Liver (tissue), 9 donors: ENCODE measurements around the gene PHTF2. TPM values are rescaled to one million over a fixed set of nuclear protein-coding genes. Genes with fewer than 3 reads are reported as not detected.
A peak's percentile ranks its signal among the peaks of the same experiment; 100 is the strongest.

Experiments used
- DNase-seq: peaks from one replicate; pipeline ENCODE4 v3.0.0-alpha.2; 2017; ENCODE audit warnings: low spot score
- H3K27ac ChIP-seq, 2 donors: one replicate each; pipeline ENCODE4 v1.7.0; 2013; ENCODE audit warnings: inconsistent platforms in 2 of 2, low read length in 2 of 2, control low read depth in 1 of 2, low read depth in 1 of 2, mild to moderate bottlenecking in 1 of 2
- H3K27me3 ChIP-seq, 4 donors: one replicate each; pipeline versions ENCODE4 v1.6.1 to v1.7.0; 2013; ENCODE audit warnings: low read length in 3 of 4, inconsistent platforms in 1 of 4, mild to moderate bottlenecking in 1 of 4, moderate library complexity in 1 of 4; ENCODE audit not compliant: control insufficient read depth in 4 of 4, insufficient read depth in 4 of 4
- H3K36me3 ChIP-seq, 4 donors: one replicate each; pipeline versions ENCODE4 v1.6.1 to v1.7.0; 2013; ENCODE audit warnings: low read length in 3 of 4, mild to moderate bottlenecking in 3 of 4, low read depth in 1 of 4, moderate library complexity in 1 of 4; ENCODE audit not compliant: control insufficient read depth in 4 of 4, insufficient read depth in 3 of 4
- H3K4me1 ChIP-seq, 4 donors: one replicate each; pipeline versions ENCODE4 v1.6.1 to v1.7.0; 2013; ENCODE audit warnings: low read length in 3 of 4, mild to moderate bottlenecking in 3 of 4, moderate library complexity in 1 of 4; ENCODE audit not compliant: control insufficient read depth in 4 of 4, insufficient read depth in 4 of 4
- H3K4me3 ChIP-seq, 3 donors: one replicate each; pipeline versions ENCODE4 v1.6.1 to v1.7.0; 2013; ENCODE audit warnings: low read length in 3 of 3, control low read depth in 1 of 3, low read depth in 1 of 3, mild to moderate bottlenecking in 1 of 3
- H3K9ac ChIP-seq, 2 donors: one replicate each; pipeline ENCODE4 v1.7.0; 2013; ENCODE audit warnings: low read length in 2 of 2, mild to moderate bottlenecking in 2 of 2, moderate library complexity in 2 of 2, control low read depth in 1 of 2, low read depth in 1 of 2
- H3K9me3 ChIP-seq, 4 donors: one replicate each; pipeline versions ENCODE4 v1.6.1 to v1.7.0; 2013; ENCODE audit warnings: low read length in 3 of 4; ENCODE audit not compliant: control insufficient read depth in 4 of 4
- EGR1 ChIP-seq, 2 donors: IDR thresholded peaks; 2 replicates each; pipeline ENCODE4 v1.6.1; 2016 to 2018; ENCODE audit warnings: antibody characterized with exemption in 2 of 2, low read depth in 2 of 2
- FOXA1 ChIP-seq: IDR thresholded peaks from 2 replicates; pipeline ENCODE4 v1.6.1; 2016; ENCODE audit warnings: antibody characterized with exemption
- FOXA2 ChIP-seq: IDR thresholded peaks from 2 replicates; pipeline ENCODE4 v1.6.1; 2016; ENCODE audit warnings: antibody characterized with exemption
- GABPA ChIP-seq, 2 donors: IDR thresholded peaks in 1 of 2; conservative IDR thresholded peaks in 1 of 2; 2 replicates each; pipeline ENCODE4 v1.6.1; 2016; ENCODE audit warnings: antibody characterized with exemption in 2 of 2, mild to moderate bottlenecking in 1 of 2, moderate library complexity in 1 of 2
- HNF4A ChIP-seq, 2 donors: conservative IDR thresholded peaks; 2 replicates each; pipeline ENCODE4 v1.6.1; 2016; ENCODE audit warnings: antibody characterized with exemption in 2 of 2, mild to moderate bottlenecking in 2 of 2
- HNF4G ChIP-seq: IDR thresholded peaks from 2 replicates; pipeline ENCODE4 v1.6.1; 2016; ENCODE audit warnings: antibody characterized with exemption
- JUND ChIP-seq, 2 donors: IDR thresholded peaks; 2 replicates each; pipeline ENCODE4 v1.6.1; 2016; ENCODE audit warnings: antibody characterized with exemption in 2 of 2
- NR2F2 ChIP-seq: IDR thresholded peaks from 2 replicates; pipeline ENCODE4 v1.6.1; 2016; ENCODE audit warnings: antibody characterized with exemption
- RAD21 ChIP-seq, 2 donors: IDR thresholded peaks; 2 replicates each; pipeline ENCODE4 v1.6.1; 2016; ENCODE audit warnings: antibody characterized with exemption in 2 of 2, mild to moderate bottlenecking in 2 of 2
- RXRA ChIP-seq, 2 donors: IDR thresholded peaks; 2 replicates each; pipeline ENCODE4 v1.6.1; 2017 to 2018; ENCODE audit warnings: antibody characterized with exemption in 2 of 2, mild to moderate bottlenecking in 1 of 2
- SP1 ChIP-seq: IDR thresholded peaks from 2 replicates; pipeline ENCODE4 v1.6.1; 2018; ENCODE audit warnings: antibody characterized with exemption, mild to moderate bottlenecking
- TAF1 ChIP-seq: conservative IDR thresholded peaks from 2 replicates; pipeline ENCODE4 v1.6.1; 2016; ENCODE audit warnings: antibody characterized with exemption, mild to moderate bottlenecking
- YY1 ChIP-seq: IDR thresholded peaks from 2 replicates; pipeline ENCODE4 v1.6.1; 2016; ENCODE audit warnings: antibody characterized with exemption, mild to moderate bottlenecking
- WGBS: extraction: QIAGEN DNeasy Blood & Tissue Kit; methylation state at CpG from one replicate; pipeline ENCODE4 v1.1.7; 2013; 5-methylcytosine and 5-hydroxymethylcytosine counted together
- polyA plus RNA-seq, 2 donors: library from polyadenylated mRNA; stranded (reverse) in 1 of 2; unstranded in 1 of 2; fragments of 200-250 nt in 1 of 2; fragments of >200 nt in 1 of 2; fragmentation: Nextera tagmentation in 1 of 2; extraction: Ambion mirVana in 1 of 2; gene quantifications; one replicate each; pipeline versions ENCODE4 v1.2.1 to v1.2.3, GENCODE V29; 2013 to 2015
- total RNA-seq, 2 donors: library from RNA; depleted of rRNA; stranded (reverse); fragments of >200 nt; gene quantifications; one replicate each; pipeline ENCODE4 v1.2.3, GENCODE V29; 2014
- TF ChIP-seq, protein P1 (sequence below): IDR thresholded peaks from 2 replicates; pipeline ENCODE4 v1.6.1; 2016; ENCODE audit warnings: antibody characterized with exemption, mild to moderate bottlenecking
- TF ChIP-seq, protein P2 (sequence below): fragments of 150-350 bp; IDR thresholded peaks from 2 replicates; pipeline ENCODE4 v1.5.1; 2017; ENCODE audit warnings: improper control_type of control experiment, low read depth, low read length; ENCODE audit not compliant: missing input control
- TF ChIP-seq, protein P3 (sequence below): IDR thresholded peaks from 2 replicates; pipeline ENCODE4 v1.6.1; 2016; ENCODE audit warnings: antibody characterized with exemption
- TF ChIP-seq, protein P4 (sequence below): IDR thresholded peaks from 2 replicates; pipeline ENCODE4 v1.6.1; 2016; ENCODE audit warnings: antibody characterized with exemption
- TF ChIP-seq, protein P5 (sequence below): IDR thresholded peaks from 2 replicates; pipeline ENCODE4 v1.6.1; 2016; ENCODE audit warnings: antibody characterized with exemption
- donor health status: healthy.
- donor health status: healthy.
- donor health status: healthy.
- donor health status: healthy.
- donor health status: healthy.

PHTF2 gene
- total and polyA plus RNA-seq, 4 donors, result 2.2 to 7.3 (median 4.7) TPM

DNA sequence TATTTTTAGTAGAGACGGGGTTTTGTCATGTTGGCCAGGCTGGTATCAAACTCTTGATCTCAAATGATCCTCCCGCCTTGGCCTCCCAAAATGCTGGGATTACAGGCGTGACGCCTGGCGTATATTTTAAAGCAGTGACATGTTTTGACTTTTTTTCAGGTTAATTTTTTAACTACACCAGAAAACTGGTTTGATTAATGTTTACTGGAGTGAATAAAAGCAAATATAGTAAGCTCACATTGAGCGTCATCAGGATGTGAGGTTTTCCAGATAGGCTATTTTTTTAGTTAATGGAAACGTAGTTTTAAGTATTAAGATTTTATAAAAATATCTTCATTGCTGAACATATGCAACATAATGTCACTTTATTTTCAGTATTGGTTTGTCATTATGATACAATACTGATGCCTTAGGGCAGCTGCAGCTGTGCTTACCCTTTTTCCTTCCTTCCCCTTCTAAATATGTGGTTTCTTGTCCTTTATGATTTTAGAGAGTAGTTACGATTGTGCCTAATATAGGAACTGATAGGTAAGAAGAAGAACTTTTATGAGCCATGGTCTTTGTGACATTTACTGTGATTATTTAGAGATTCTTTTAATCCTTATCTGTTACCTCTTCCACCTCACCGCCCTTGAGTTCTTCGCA is 37.6 kb upstream of the PHTF2 start:
- peak overlapping the region; percentile 61 to 94 for H3K9ac ChIP-seq
- H3K27ac ChIP-seq, result peak overlapping the region; percentile 82
- no peak for TF ChIP-seq TAF1
- peak; percentile 57 for TF ChIP-seq YY1
- TF ChIP-seq, protein P1, sequence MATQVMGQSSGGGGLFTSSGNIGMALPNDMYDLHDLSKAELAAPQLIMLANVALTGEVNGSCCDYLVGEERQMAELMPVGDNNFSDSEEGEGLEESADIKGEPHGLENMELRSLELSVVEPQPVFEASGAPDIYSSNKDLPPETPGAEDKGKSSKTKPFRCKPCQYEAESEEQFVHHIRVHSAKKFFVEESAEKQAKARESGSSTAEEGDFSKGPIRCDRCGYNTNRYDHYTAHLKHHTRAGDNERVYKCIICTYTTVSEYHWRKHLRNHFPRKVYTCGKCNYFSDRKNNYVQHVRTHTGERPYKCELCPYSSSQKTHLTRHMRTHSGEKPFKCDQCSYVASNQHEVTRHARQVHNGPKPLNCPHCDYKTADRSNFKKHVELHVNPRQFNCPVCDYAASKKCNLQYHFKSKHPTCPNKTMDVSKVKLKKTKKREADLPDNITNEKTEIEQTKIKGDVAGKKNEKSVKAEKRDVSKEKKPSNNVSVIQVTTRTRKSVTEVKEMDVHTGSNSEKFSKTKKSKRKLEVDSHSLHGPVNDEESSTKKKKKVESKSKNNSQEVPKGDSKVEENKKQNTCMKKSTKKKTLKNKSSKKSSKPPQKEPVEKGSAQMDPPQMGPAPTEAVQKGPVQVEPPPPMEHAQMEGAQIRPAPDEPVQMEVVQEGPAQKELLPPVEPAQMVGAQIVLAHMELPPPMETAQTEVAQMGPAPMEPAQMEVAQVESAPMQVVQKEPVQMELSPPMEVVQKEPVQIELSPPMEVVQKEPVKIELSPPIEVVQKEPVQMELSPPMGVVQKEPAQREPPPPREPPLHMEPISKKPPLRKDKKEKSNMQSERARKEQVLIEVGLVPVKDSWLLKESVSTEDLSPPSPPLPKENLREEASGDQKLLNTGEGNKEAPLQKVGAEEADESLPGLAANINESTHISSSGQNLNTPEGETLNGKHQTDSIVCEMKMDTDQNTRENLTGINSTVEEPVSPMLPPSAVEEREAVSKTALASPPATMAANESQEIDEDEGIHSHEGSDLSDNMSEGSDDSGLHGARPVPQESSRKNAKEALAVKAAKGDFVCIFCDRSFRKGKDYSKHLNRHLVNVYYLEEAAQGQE, result peak; percentile 36
- no peak for TF ChIP-seq EGR1 (IDR thresholded peaks at IDR 0.05; ENCODE audit: low read depth in 2 of 2)
- no peak for TF ChIP-seq GABPA (IDR thresholded peaks at IDR 0.05 in 1 of 2, conservative IDR thresholded peaks at IDR 0.05 in 1 of 2)
- peak in 1 of 2 donors; percentile 16 for TF ChIP-seq RAD21 (IDR thresholded peaks at IDR 0.05)
- TF ChIP-seq, protein P2, sequence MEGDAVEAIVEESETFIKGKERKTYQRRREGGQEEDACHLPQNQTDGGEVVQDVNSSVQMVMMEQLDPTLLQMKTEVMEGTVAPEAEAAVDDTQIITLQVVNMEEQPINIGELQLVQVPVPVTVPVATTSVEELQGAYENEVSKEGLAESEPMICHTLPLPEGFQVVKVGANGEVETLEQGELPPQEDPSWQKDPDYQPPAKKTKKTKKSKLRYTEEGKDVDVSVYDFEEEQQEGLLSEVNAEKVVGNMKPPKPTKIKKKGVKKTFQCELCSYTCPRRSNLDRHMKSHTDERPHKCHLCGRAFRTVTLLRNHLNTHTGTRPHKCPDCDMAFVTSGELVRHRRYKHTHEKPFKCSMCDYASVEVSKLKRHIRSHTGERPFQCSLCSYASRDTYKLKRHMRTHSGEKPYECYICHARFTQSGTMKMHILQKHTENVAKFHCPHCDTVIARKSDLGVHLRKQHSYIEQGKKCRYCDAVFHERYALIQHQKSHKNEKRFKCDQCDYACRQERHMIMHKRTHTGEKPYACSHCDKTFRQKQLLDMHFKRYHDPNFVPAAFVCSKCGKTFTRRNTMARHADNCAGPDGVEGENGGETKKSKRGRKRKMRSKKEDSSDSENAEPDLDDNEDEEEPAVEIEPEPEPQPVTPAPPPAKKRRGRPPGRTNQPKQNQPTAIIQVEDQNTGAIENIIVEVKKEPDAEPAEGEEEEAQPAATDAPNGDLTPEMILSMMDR, result no peak
- TF ChIP-seq, protein P3, sequence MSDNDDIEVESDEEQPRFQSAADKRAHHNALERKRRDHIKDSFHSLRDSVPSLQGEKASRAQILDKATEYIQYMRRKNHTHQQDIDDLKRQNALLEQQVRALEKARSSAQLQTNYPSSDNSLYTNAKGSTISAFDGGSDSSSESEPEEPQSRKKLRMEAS, result no peak
- no peak for TF ChIP-seq FOXA1
- no peak for TF ChIP-seq JUND (IDR thresholded peaks at IDR 0.05)
- TF ChIP-seq NR2F2, result no peak
- TF ChIP-seq, protein P4, sequence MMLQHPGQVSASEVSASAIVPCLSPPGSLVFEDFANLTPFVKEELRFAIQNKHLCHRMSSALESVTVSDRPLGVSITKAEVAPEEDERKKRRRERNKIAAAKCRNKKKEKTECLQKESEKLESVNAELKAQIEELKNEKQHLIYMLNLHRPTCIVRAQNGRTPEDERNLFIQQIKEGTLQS, result no peak
- TF ChIP-seq HNF4G, result no peak
- TF ChIP-seq, protein P5, sequence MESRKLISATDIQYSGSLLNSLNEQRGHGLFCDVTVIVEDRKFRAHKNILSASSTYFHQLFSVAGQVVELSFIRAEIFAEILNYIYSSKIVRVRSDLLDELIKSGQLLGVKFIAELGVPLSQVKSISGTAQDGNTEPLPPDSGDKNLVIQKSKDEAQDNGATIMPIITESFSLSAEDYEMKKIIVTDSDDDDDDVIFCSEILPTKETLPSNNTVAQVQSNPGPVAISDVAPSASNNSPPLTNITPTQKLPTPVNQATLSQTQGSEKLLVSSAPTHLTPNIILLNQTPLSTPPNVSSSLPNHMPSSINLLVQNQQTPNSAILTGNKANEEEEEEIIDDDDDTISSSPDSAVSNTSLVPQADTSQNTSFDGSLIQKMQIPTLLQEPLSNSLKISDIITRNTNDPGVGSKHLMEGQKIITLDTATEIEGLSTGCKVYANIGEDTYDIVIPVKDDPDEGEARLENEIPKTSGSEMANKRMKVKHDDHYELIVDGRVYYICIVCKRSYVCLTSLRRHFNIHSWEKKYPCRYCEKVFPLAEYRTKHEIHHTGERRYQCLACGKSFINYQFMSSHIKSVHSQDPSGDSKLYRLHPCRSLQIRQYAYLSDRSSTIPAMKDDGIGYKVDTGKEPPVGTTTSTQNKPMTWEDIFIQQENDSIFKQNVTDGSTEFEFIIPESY, result peak; percentile 13
- TF ChIP-seq FOXA2, result no peak
- no peak for TF ChIP-seq HNF4A (conservative IDR thresholded peaks at IDR 0.05)
- peak in 1 of 2 donors; percentile 7 for TF ChIP-seq RXRA (IDR thresholded peaks at IDR 0.05)
- TF ChIP-seq SP1, result peak; percentile 29
- no peaks in the 10 kb centered on the region for H3K36me3 ChIP-seq
- peaks cover 2 to 27% (median 19%) of the 10 kb centered on the region in 4 donors for H3K4me1 ChIP-seq
- no peaks in the 10 kb centered on the region for H3K27me3 ChIP-seq
- WGBS, result 42% methylated on average over 10 of the region's 10 CpGs
- peak overlapping the region in 1 of 3 donors; percentile 28 for H3K4me3 ChIP-seq
- H3K9me3 ChIP-seq, result no peaks in the 10 kb centered on the region
- DNase-seq, result no peak
